GM23338 (cell line): ENCODE results near the gene SCAMP1. TPM values are rescaled to one million over a fixed set of nuclear protein-coding genes. Genes with fewer than 3 reads are reported as not detected.
"Not testable (repeated sequence)": the region's sequence is repeated elsewhere in the genome, so short reads cannot be mapped to it uniquely, and the experiment has no call there.

Source experiments
- ATAC-seq: fragments of 200-7000 bp; cut with Tn5 transposase; 3 replicates; pipeline ENCODE4 v1.9.1; 2020
- DNase-seq: peaks from one replicate; pipeline ENCODE4 v3.0.0-alpha.2; 2015; ENCODE audit warnings: low spot score
- H2AFZ ChIP-seq: fragments of 200-600 bp; sonication (generic); 2 replicates; pipeline ENCODE4 v1.8.0; 2016; ENCODE audit warnings: antibody characterized with exemption, mild to moderate bottlenecking, moderate library complexity
- H3F3A ChIP-seq: fragments of 200-600 bp; sonication (generic); replicated peaks from 2 replicates; pipeline ENCODE4 v1.8.0; 2017; ENCODE audit warnings: antibody characterized with exemption, mixed run types, low read depth
- H3K27ac ChIP-seq: fragments of 200-600 bp; sonication (generic); 2 replicates; pipeline ENCODE4 v1.6.1; 2016; ENCODE audit warnings: low read depth
- H3K27me3 ChIP-seq: fragments of 200-600 bp; sonication (generic); 2 replicates; pipeline ENCODE4 v1.8.0; 2016; ENCODE audit warnings: mild to moderate bottlenecking, mixed run types, moderate library complexity; ENCODE audit not compliant: insufficient read depth
- H3K36me3 ChIP-seq: fragments of 200-600 bp; sonication (generic); 2 replicates; pipeline ENCODE4 v1.8.0; 2016; ENCODE audit warnings: mild to moderate bottlenecking; ENCODE audit not compliant: insufficient read depth
- H3K4me1 ChIP-seq: fragments of 200-600 bp; sonication (generic); 2 replicates; pipeline ENCODE4 v1.8.0; 2016; ENCODE audit warnings: mild to moderate bottlenecking, moderate library complexity; ENCODE audit not compliant: insufficient read depth
- H3K4me2 ChIP-seq: fragments of 200-600 bp; sonication (generic); 2 replicates; pipeline ENCODE4 v1.7.1; 2017; ENCODE audit warnings: mixed run types
- H3K4me3 ChIP-seq: fragments of 200-600 bp; sonication (generic); 2 replicates; pipeline ENCODE4 v1.6.1; 2016; ENCODE audit warnings: mixed run types
- H3K79me2 ChIP-seq: fragments of 200-600 bp; sonication (generic); replicated peaks from 2 replicates; pipeline ENCODE4 v1.8.0; 2017; ENCODE audit warnings: mild to moderate bottlenecking; ENCODE audit not compliant: insufficient read depth
- H3K9me2 ChIP-seq: fragments of 200-600 bp; sonication (generic); 2 replicates; pipeline ENCODE4 v1.8.0; 2017; ENCODE audit not compliant: insufficient read depth
- H4K20me1 ChIP-seq: fragments of 200-600 bp; sonication (generic); replicated peaks from 2 replicates; pipeline ENCODE4 v1.8.0; 2017; ENCODE audit warnings: mild to moderate bottlenecking; ENCODE audit not compliant: insufficient read depth
- H3K27ac Mint-ChIP-seq: 2 replicates; pipeline ENCODE4 v1.8.0; 2020; ENCODE audit warnings: inconsistent platforms, mild to moderate bottlenecking, moderate library complexity, mixed read lengths
- H3K27me3 Mint-ChIP-seq: 3 replicates; pipeline ENCODE4 v1.8.0; 2022; ENCODE audit warnings: low read depth, mild to moderate bottlenecking, moderate library complexity, mixed read lengths, inconsistent platforms; ENCODE audit not compliant: insufficient read depth, poor library complexity
- H3K36me3 Mint-ChIP-seq: 3 replicates; pipeline ENCODE4 v1.8.0; 2021; ENCODE audit warnings: low read depth, mild to moderate bottlenecking, inconsistent platforms, moderate library complexity, mixed read lengths
- H3K4me1 Mint-ChIP-seq: 3 replicates; pipeline ENCODE4 v1.8.0; 2020; ENCODE audit warnings: mild to moderate bottlenecking, inconsistent platforms, mixed read lengths
- H3K4me3 Mint-ChIP-seq: 3 replicates; pipeline ENCODE4 v1.8.0; 2021; ENCODE audit warnings: moderate library complexity, mild to moderate bottlenecking, inconsistent platforms, mixed read lengths
- H3K9me3 Mint-ChIP-seq: 3 replicates; pipeline ENCODE4 v1.8.0; 2020; ENCODE audit warnings: moderate library complexity, mild to moderate bottlenecking, inconsistent platforms, mixed read lengths
- JUNB ChIP-seq: IDR thresholded peaks from one replicate; pipeline ENCODE4 v1.6.1; 2016; ENCODE audit warnings: antibody characterized with exemption; ENCODE audit not compliant: unreplicated experiment
- STAT1 ChIP-seq: IDR thresholded peaks from one replicate; pipeline ENCODE4 v1.6.1; 2016; ENCODE audit warnings: antibody characterized with exemption; ENCODE audit not compliant: unreplicated experiment
- polyA plus RNA-seq: library from polyadenylated mRNA; unstranded; fragments of >200 nt; fragmentation: Nextera tagmentation; extraction: Ambion mirVana; gene quantifications from 2 replicates; pipeline ENCODE4 v1.2.1, GENCODE V29; 2016
- total RNA-seq: library from RNA; depleted of rRNA; stranded (reverse); fragments of >200 nt; shearing (Covaris generic); gene quantifications from 2 replicates; pipeline ENCODE4 v1.2.3, GENCODE V29; 2014
- TF ChIP-seq, protein P1 (sequence below), 2 experiments: fragments of 200-600 bp in 1 of 2; sonication (generic) in 1 of 2; conservative IDR thresholded peaks; 2 replicates each; pipeline versions ENCODE4 v1.5.1 to v1.6.1; 2016 to 2017; ENCODE audit warnings: antibody characterized with exemption in 2 of 2, low read depth in 2 of 2, mild to moderate bottlenecking in 2 of 2, moderate library complexity in 1 of 2
- TF ChIP-seq, protein P2 (sequence below): IDR thresholded peaks from 2 replicates; pipeline ENCODE4 v1.6.1; 2016; ENCODE audit warnings: antibody characterized with exemption

Gene SCAMP1
- total and polyA plus RNA-seq, 2 experiments from 2014 or later: 26.8 to 53.9 TPM

DNA sequence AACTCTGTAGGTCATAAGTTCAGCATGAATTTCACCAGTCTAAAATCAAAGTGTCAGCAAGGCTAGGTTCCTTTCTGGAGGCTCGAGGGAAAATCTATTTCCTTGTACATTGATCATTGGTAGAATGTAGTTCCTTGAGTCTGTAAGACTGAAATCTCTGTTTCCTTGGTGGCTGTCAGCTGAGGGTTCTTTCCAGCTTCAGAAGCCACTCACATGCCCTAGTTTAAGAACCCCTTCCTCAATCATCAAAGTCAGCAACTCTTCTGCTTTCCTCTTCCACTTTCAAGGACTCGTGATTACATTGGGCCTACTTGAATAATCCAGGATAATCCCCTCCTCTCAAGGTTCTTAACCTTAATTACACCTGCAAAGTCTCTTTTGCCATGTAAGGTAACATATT is 4.9 kb upstream of the SCAMP1 start (continued):
- TF ChIP-seq, protein P1, sequence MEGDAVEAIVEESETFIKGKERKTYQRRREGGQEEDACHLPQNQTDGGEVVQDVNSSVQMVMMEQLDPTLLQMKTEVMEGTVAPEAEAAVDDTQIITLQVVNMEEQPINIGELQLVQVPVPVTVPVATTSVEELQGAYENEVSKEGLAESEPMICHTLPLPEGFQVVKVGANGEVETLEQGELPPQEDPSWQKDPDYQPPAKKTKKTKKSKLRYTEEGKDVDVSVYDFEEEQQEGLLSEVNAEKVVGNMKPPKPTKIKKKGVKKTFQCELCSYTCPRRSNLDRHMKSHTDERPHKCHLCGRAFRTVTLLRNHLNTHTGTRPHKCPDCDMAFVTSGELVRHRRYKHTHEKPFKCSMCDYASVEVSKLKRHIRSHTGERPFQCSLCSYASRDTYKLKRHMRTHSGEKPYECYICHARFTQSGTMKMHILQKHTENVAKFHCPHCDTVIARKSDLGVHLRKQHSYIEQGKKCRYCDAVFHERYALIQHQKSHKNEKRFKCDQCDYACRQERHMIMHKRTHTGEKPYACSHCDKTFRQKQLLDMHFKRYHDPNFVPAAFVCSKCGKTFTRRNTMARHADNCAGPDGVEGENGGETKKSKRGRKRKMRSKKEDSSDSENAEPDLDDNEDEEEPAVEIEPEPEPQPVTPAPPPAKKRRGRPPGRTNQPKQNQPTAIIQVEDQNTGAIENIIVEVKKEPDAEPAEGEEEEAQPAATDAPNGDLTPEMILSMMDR (conservative IDR thresholded peaks at IDR 0.05; ENCODE audit: low read depth in 2 of 2): no peak
- TF ChIP-seq, protein P2, sequence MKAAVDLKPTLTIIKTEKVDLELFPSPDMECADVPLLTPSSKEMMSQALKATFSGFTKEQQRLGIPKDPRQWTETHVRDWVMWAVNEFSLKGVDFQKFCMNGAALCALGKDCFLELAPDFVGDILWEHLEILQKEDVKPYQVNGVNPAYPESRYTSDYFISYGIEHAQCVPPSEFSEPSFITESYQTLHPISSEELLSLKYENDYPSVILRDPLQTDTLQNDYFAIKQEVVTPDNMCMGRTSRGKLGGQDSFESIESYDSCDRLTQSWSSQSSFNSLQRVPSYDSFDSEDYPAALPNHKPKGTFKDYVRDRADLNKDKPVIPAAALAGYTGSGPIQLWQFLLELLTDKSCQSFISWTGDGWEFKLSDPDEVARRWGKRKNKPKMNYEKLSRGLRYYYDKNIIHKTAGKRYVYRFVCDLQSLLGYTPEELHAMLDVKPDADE: no peak

- H3K27me3 Mint-ChIP-seq, H3K36me3 Mint-ChIP-seq, H3F3A ChIP-seq, H3K9me3 Mint-ChIP-seq, DNase-seq, H3K36me3 ChIP-seq, H3K9me2 ChIP-seq, H3K27me3 ChIP-seq, ATAC-seq: not testable (repeated sequence)
- Histone ChIP-seq H3K4me3 (peak overlapping the region; percentile 99), H3K79me2 (peaks cover 30% of the 10 kb centered on the region), H3K4me2 (peak overlapping the region; percentile 82), H4K20me1 (0 out of 2 replicates have a peak, but pooled peaks cover 11% of the 10 kb centered on the region), H3K27ac (peak overlapping the region; percentile 97), H2AFZ (peak overlapping the region; percentile 99), H3K4me1 (peaks cover 18% of the 10 kb centered on the region)
- H3K4me3 Mint-ChIP-seq: peak overlapping the region; percentile 84
- peaks cover 31% of the 10 kb centered on the region for H3K4me1 Mint-ChIP-seq
- peak overlapping the region; percentile 95 for H3K27ac Mint-ChIP-seq
Measured at GRCh38 chr5:78359455-78359830, 974 bp upstream of the SCAMP1 start.

DNA sequence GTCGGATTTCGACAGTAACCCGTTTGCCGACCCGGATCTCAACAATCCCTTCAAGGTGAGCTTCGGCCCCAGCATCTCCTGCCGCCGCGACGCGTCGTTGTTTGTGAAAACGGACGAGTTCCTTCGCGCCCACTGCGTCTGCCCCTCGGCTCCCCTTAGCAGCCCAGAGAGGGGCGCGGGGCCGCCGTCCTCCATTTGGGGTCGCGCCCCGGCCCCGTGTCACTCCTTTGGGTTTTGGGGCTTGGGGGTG is 182 bp downstream of the SCAMP1 start:
- Histone ChIP-seq H3K36me3 (no peaks in the 10 kb centered on the region), H2AFZ (peak overlapping the region; percentile 94), H3K27me3 (no peaks in the 10 kb centered on the region), H3K27ac (peak overlapping the region; percentile 90), H3K79me2 (peaks cover 41% of the 10 kb centered on the region), H3K4me1 (peaks cover 18% of the 10 kb centered on the region), H4K20me1 (0 out of 2 replicates have a peak, but pooled peaks cover 16% of the 10 kb centered on the region), H3K9me2 (no peaks in the 10 kb centered on the region), H3F3A (peaks cover 4% of the 10 kb centered on the region; the same call in 1 of the 2 replicates), H3K4me2 (peak overlapping the region; percentile 82), H3K4me3 (peak overlapping the region; percentile 99)
- H3K9me3 Mint-ChIP-seq: no peaks in the 10 kb centered on the region
- peaks cover 7% of the 10 kb centered on the region for H3K27me3 Mint-ChIP-seq
- ATAC-seq (no peak; the same call in 1 of the 3 replicates), DNase-seq (no peak)
- H3K27ac Mint-ChIP-seq: peak overlapping the region; percentile 87
- H3K4me3 Mint-ChIP-seq: peak overlapping the region; percentile 84
- H3K4me1 Mint-ChIP-seq: peaks cover 31% of the 10 kb centered on the region
- TF ChIP-seq STAT1: no peak
- H3K36me3 Mint-ChIP-seq: peaks cover 3% of the 10 kb centered on the region; the same call in 1 of the 3 replicates

- Mint-ChIP-seq H3K9me3 (no peaks in the 10 kb centered on the region), H3K27ac (peak overlapping the region; percentile 87), H3K4me1 (peaks cover 31% of the 10 kb centered on the region), H3K36me3 (peaks cover 3% of the 10 kb centered on the region; the same call in 1 of the 3 replicates), H3K4me3 (peak overlapping the region; percentile 84), H3K27me3 (peaks cover 7% of the 10 kb centered on the region)
- Histone ChIP-seq H3F3A (peaks cover 4% of the 10 kb centered on the region; the same call in 1 of the 2 replicates), H3K4me2 (peak overlapping the region; percentile 82), H3K27ac (peak overlapping the region; percentile 90), H3K4me1 (peaks cover 18% of the 10 kb centered on the region), H2AFZ (peak overlapping the region; percentile 94), H3K79me2 (peaks cover 46% of the 10 kb centered on the region), H4K20me1 (0 out of 2 replicates have a peak, but pooled peaks cover 19% of the 10 kb centered on the region), H3K4me3 (peak overlapping the region; percentile 99), H3K27me3 (no peaks in the 10 kb centered on the region), H3K9me2 (no peaks in the 10 kb centered on the region), H3K36me3 (no peaks in the 10 kb centered on the region)
- ATAC-seq (peak; percentile 56), DNase-seq (peak; percentile 69)
- TF ChIP-seq JUNB: no peak
- TF ChIP-seq, protein P1 (conservative IDR thresholded peaks at IDR 0.05; ENCODE audit: low read depth in 2 of 2): peak in 1 of 2 experiments; percentile 34; a peak in 3 of 4 replicates
Measured at GRCh38 chr5:78360924-78361630, 660 bp downstream of the SCAMP1 start.
